OCI-LY3 (cell line): ENCODE data around the gene RUNX2.

Source experiments
- CTCF ChIP-seq: fragments of 200-600, 300-600 bp; sonication (generic); IDR thresholded peaks from 2 replicates; pipeline ENCODE4 v1.5.1; 2014; ENCODE audit warnings: antibody characterized with exemption, low read length, low read depth
- EZH2phosphoT487 ChIP-seq: fragments of 200-600 bp; shearing (Covaris generic); IDR thresholded peaks from 2 replicates; pipeline ENCODE4 v1.6.1; 2018; ENCODE audit warnings: antibody characterized with exemption, mixed run types, low read depth

GRCh38 chr6:45320349-45320748 lies 7.8 kb upstream of the RUNX2 start:
- no peak for TF ChIP-seq CTCF
- TF ChIP-seq EZH2phosphoT487: no peak
